Activated CD4-positive, alpha-beta T cell treated with anti-CD3 and anti-CD28 coated beads for 48 hours (primary cell): ENCODE results near the gene TNRC6C.
"Not testable (repeated sequence)": the region's sequence is repeated elsewhere in the genome, so short reads cannot be mapped to it uniquely, and the experiment has no call there.

Experiments used
- DNase-seq: peaks from one replicate; pipeline ENCODE4 v3.0.0-alpha.2; 2020

The TNRC6C gene

GRCh38 chr17:78114831-78115723, 156.6 kb downstream of the TNRC6C start:
- DNase-seq: no peak

GRCh38 chr17:78115803-78116202, 157.3 kb downstream of the TNRC6C start:
- DNase-seq: not testable (repeated sequence)

- DNase-seq: no peak
These were observed 157.9 kb downstream of the TNRC6C start for GRCh38 chr17:78116411-78116810.

- no peak for DNase-seq
These were observed 158.8 kb downstream of the TNRC6C start for GRCh38 chr17:78117027-78117981.

GRCh38 chr17:78118801-78119241, 160.3 kb downstream of the TNRC6C start:
- no peak for DNase-seq

GRCh38 chr17:78120537-78120936, 162.0 kb downstream of the TNRC6C start:
- no peak for DNase-seq

- DNase-seq: peak; percentile 59
These were observed 162.7 kb downstream of the TNRC6C start for GRCh38 chr17:78120971-78121800.

GRCh38 chr17:78121801-78122215, 163.3 kb downstream of the TNRC6C start:
- no peak for DNase-seq

- no peak for DNase-seq
These were observed 163.9 kb downstream of the TNRC6C start for GRCh38 chr17:78122216-78122930.

- no peak for DNase-seq
These were observed 164.4 kb downstream of the TNRC6C start for GRCh38 chr17:78122931-78123249.

GRCh38 chr17:78123258-78123929, 164.9 kb downstream of the TNRC6C start:
- no peak for DNase-seq

GRCh38 chr17:78124081-78124835, 165.8 kb downstream of the TNRC6C start:
- peak; percentile 30 for DNase-seq

- no peak for DNase-seq
These were observed 166.3 kb downstream of the TNRC6C start for GRCh38 chr17:78124836-78125137.

GRCh38 chr17:78125138-78125913, 166.8 kb downstream of the TNRC6C start:
- DNase-seq: peak; percentile 52

GRCh38 chr17:78125976-78126894, 167.7 kb downstream of the TNRC6C start:
- DNase-seq: peak; percentile 22

GRCh38 chr17:78126895-78127238, 168.4 kb downstream of the TNRC6C start:
- no peak for DNase-seq

GRCh38 chr17:78127239-78127887, 168.9 kb downstream of the TNRC6C start:
- DNase-seq: peak; percentile 73

- peak; percentile 33 for DNase-seq
These were observed 169.5 kb downstream of the TNRC6C start for GRCh38 chr17:78127888-78128550.
